Measurements from ENCODE around the gene SEBOX. TPM values are rescaled to one million over a fixed set of nuclear protein-coding genes. Genes with fewer than 3 reads are reported as not detected.

The SEBOX gene
- total and polyA plus RNA-seq, 2 donors (not counting 1 experiment from before 2014, with no cell fraction given) = not detected

DNA sequence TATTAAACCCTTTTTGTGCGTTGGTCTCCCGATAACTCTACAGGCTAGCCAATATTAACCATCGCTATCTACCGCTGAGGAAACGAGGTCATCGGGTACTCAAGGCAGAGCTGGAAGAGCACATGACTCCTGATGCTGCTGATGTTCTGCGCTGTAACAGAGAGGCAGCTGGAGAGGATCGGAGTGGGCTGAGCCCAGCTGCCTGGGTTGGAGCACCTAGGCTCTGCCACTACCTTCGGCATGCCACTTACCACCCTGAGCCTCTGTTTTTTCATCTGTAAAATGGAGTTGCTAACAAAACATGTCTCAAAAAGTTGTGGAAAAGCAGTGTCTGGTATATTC is 41.4 kb upstream of the SEBOX start:
- WGBS (ENCODE audit: insufficient coverage) = 30% methylated on average over 8 of the region's 9 CpGs
- Histone ChIP-seq H3K9ac (ENCODE audit: low read length) (peak overlapping the region; percentile 76), H3K79me2 (ENCODE audit: control insufficient read depth, insufficient read depth, low read length) (no peaks in the 10 kb centered on the region), H4K20me1 (ENCODE audit: control insufficient read depth, insufficient read depth, low read length, poor library complexity, severe bottlenecking) (no peaks in the 10 kb centered on the region), H2AFZ (ENCODE audit: insufficient read depth, low read depth, low read length, poor library complexity, severe bottlenecking) (peak overlapping the region; percentile 90), H3K9me3 (ENCODE audit: control extremely low read depth in 1 of 3, control insufficient read depth in 2 of 3, insufficient read depth in 1 of 3, low read length in 2 of 3) (peaks cover 0 to 4% (median 0%) of the 10 kb centered on the region in 3 donors), H3K4me3 (ENCODE audit: control extremely low read depth in 1 of 5, extremely low read depth in 1 of 5, insufficient read depth in 1 of 5, low read depth in 2 of 5, low read length in 4 of 5) (peak overlapping the region in 4 of 5 experiments; percentile 58 to 91 (median 75)), H3K4me2 (replicated peaks; ENCODE audit: low read depth, low read length, poor library complexity, severe bottlenecking) (peak overlapping the region; percentile 97), H3K4me1 (ENCODE audit: control insufficient read depth in 2 of 2, insufficient read depth in 2 of 2, low read length in 2 of 2) (peaks cover 8 to 12% of the 10 kb centered on the region in 2 donors), H3K27me3 (replicated peaks in 1 of 4; ENCODE audit: control extremely low read depth in 1 of 4, control insufficient read depth in 3 of 4, insufficient read depth in 4 of 4, low read length in 3 of 4) (no peaks in the 10 kb centered on the region), H3K27ac (ENCODE audit: low read length in 2 of 2) (no peak overlapping the region), H3K36me3 (replicated peaks in 1 of 2; ENCODE audit: control extremely low read depth in 1 of 2, control insufficient read depth in 1 of 2, extremely low read depth in 1 of 2, insufficient read depth in 2 of 2, low read length in 1 of 2) (no peaks in the 10 kb centered on the region)
- H3K4me1 Mint-ChIP-seq = peaks cover 10% of the 10 kb centered on the region
- no peaks in the 10 kb centered on the region for H3K9me3 Mint-ChIP-seq (ENCODE audit: insufficient read depth)
- ChIA-PET CTCF (interaction anchor here (0.6 to 2.1 kb wide), 3 partner anchors 8 to 364 kb away, joined by 3 to 12 read pairs (median 3); no protein-coding TSS in a partner anchor), POLR2A (no interaction called here)
- peak overlapping the region; percentile 81 for H3K27ac Mint-ChIP-seq
- peaks cover 7% of the 10 kb centered on the region for H3K27me3 Mint-ChIP-seq
- H3K4me3 Mint-ChIP-seq = peak overlapping the region; percentile 90
- intact Hi-C loops (cut with micrococcal nuclease) = loop anchor here (5.0 kb wide), 1 partner anchor 34 kb away; the partner anchor contains the start of genes SARM1 and VTN
- no peak for TF ChIP-seq EZH2 (IDR thresholded peaks at IDR 0.05; ENCODE audit: borderline replicate concordance, insufficient read depth, low read depth, low read length, poor library complexity, severe bottlenecking)
- TF ChIP-seq, protein P1, sequence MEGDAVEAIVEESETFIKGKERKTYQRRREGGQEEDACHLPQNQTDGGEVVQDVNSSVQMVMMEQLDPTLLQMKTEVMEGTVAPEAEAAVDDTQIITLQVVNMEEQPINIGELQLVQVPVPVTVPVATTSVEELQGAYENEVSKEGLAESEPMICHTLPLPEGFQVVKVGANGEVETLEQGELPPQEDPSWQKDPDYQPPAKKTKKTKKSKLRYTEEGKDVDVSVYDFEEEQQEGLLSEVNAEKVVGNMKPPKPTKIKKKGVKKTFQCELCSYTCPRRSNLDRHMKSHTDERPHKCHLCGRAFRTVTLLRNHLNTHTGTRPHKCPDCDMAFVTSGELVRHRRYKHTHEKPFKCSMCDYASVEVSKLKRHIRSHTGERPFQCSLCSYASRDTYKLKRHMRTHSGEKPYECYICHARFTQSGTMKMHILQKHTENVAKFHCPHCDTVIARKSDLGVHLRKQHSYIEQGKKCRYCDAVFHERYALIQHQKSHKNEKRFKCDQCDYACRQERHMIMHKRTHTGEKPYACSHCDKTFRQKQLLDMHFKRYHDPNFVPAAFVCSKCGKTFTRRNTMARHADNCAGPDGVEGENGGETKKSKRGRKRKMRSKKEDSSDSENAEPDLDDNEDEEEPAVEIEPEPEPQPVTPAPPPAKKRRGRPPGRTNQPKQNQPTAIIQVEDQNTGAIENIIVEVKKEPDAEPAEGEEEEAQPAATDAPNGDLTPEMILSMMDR (IDR thresholded peaks at IDR 0.05) = no peak
- ATAC-seq (ENCODE audit: low read depth) = no peak
- no peak for DNase-seq

DNA sequence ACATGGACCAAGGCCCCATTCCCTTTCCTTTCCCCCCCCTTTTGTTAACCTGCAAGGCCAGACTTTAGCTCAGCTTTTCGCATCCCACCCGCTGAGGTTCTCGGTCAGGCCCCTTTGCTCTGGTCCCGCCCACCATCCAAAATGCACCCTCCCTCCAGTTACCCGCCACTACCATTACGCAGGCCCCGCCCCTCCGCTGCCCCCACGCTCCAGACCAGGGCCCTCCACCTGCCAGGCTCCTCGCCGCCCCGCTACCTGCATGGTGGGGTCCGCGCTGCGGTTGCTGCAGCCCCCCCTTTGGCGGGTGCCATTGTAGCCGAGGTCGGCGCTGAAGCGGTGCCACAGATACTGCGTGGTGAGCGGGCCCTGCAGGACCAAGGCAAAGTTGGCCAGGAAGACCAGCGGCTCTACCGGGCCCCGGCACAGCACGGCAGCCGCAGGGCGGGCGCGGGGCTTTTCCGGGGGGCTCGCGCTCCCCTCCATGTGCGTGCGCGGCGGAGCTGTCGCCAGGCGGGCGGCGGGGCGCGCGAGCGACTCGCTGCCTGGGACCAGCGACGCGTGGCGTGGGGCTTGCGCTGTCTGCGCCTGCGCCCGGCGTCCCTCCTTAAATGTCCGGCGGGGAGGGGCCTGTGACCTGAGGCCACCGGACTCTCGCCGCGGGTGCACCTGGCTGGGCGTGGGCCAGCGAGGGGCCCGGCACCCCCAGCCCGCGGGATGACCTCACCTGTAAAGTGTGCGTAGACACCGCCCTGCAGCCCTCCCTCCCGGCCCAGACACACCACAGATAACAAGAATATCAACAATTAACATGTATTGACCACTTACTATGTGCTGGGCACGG is 40.9 kb upstream of the SEBOX start, which contains the start of gene SLC46A1:
Gene SLC46A1, minus strand, starts transcription at position 581 of the 841 bp plus-strand sequence. Its CDS starts 98 bp downstream, at position 483.
- H3K4me1 Mint-ChIP-seq = peaks cover 10% of the 10 kb centered on the region
- peak within 1 kb of the TSS; percentile 81 for H3K27ac Mint-ChIP-seq
- no peaks in the 10 kb centered on the region for H3K36me3 ChIP-seq (replicated peaks in 1 of 2; ENCODE audit: control extremely low read depth in 1 of 2, control insufficient read depth in 1 of 2, extremely low read depth in 1 of 2, insufficient read depth in 2 of 2, low read length in 1 of 2)

More for the DNA sequence above, 40.9 kb upstream of the SEBOX start, which contains the start of gene SLC46A1:
- peaks cover 0 to 4% (median 0%) of the 10 kb centered on the region in 3 donors for H3K9me3 ChIP-seq (ENCODE audit: control extremely low read depth in 1 of 3, control insufficient read depth in 2 of 3, insufficient read depth in 1 of 3, low read length in 2 of 3)
- peak within 1 kb of the TSS; percentile 90 for H2AFZ ChIP-seq (ENCODE audit: insufficient read depth, low read depth, low read length, poor library complexity, severe bottlenecking)
- peak within 1 kb of the TSS in 1 of 2 donors; percentile 5 for H3K27ac ChIP-seq (ENCODE audit: low read length in 2 of 2)
- no peak for TF ChIP-seq EZH2 (IDR thresholded peaks at IDR 0.05; ENCODE audit: borderline replicate concordance, insufficient read depth, low read depth, low read length, poor library complexity, severe bottlenecking)
- TF ChIP-seq, protein P1 (IDR thresholded peaks at IDR 0.05) = no peak
- intact Hi-C loops (cut with micrococcal nuclease) = loop anchor here (5.0 kb wide), 1 partner anchor 34 kb away; the partner anchor contains the start of genes SARM1 and VTN
- H3K4me3 Mint-ChIP-seq = peak within 1 kb of the TSS; percentile 90
- peaks cover 8 to 12% of the 10 kb centered on the region in 2 donors for H3K4me1 ChIP-seq (ENCODE audit: control insufficient read depth in 2 of 2, insufficient read depth in 2 of 2, low read length in 2 of 2)
- no peaks in the 10 kb centered on the region for H3K9me3 Mint-ChIP-seq (ENCODE audit: insufficient read depth)
- no peaks in the 10 kb centered on the region for H3K79me2 ChIP-seq (ENCODE audit: control insufficient read depth, insufficient read depth, low read length)
- peak within 1 kb of the TSS in 4 of 5 experiments; percentile 58 to 91 (median 75) for H3K4me3 ChIP-seq (ENCODE audit: control extremely low read depth in 1 of 5, extremely low read depth in 1 of 5, insufficient read depth in 1 of 5, low read depth in 2 of 5, low read length in 4 of 5)
- peak within 1 kb of the TSS; percentile 97 for H3K4me2 ChIP-seq (replicated peaks; ENCODE audit: low read depth, low read length, poor library complexity, severe bottlenecking)
- no peaks in the 10 kb centered on the region for H4K20me1 ChIP-seq (ENCODE audit: control insufficient read depth, insufficient read depth, low read length, poor library complexity, severe bottlenecking)
- peak within 1 kb of the TSS; percentile 76 for H3K9ac ChIP-seq (ENCODE audit: low read length)
- DNase-seq = peak; percentile 59
- ATAC-seq (ENCODE audit: low read depth) = peak; percentile 91
- ChIA-PET POLR2A (no interaction called here), CTCF (interaction anchor here (0.9 to 1.5 kb wide), 2 partner anchors 9 to 10 kb away, joined by 3 to 11 read pairs; no protein-coding TSS in a partner anchor)
- 2% methylated on average over 70 of the region's 70 CpGs for WGBS (ENCODE audit: insufficient coverage)
- H3K27me3 Mint-ChIP-seq = peaks cover 7% of the 10 kb centered on the region
- H3K27me3 ChIP-seq (replicated peaks in 1 of 4; ENCODE audit: control extremely low read depth in 1 of 4, control insufficient read depth in 3 of 4, insufficient read depth in 4 of 4, low read length in 3 of 4) = no peaks in the 10 kb centered on the region

Data from B cell (primary cell).